Esophagus muscularis mucosa (tissue), 3 donors: ENCODE results near the gene MEIS2.

Source experiments
- POLR2A ChIP-seq: fragments of 450-650 bp; IDR thresholded peaks from one replicate; pipeline ENCODE4 v1.6.1; 2017; ENCODE audit warnings: antibody characterized with exemption, moderate library complexity, mild to moderate bottlenecking, low read depth
- TF ChIP-seq, protein P1 (sequence below), 3 experiments: fragments of 200-600 bp in 2 of 3; fragments of 450-650 bp in 1 of 3; sonication (generic) in 2 of 3; IDR thresholded peaks; one replicate each; pipeline ENCODE4 v1.5.1; 2017 to 2019; ENCODE audit warnings: antibody characterized with exemption in 3 of 3, mild to moderate bottlenecking in 2 of 3, moderate library complexity in 1 of 3

DNA sequence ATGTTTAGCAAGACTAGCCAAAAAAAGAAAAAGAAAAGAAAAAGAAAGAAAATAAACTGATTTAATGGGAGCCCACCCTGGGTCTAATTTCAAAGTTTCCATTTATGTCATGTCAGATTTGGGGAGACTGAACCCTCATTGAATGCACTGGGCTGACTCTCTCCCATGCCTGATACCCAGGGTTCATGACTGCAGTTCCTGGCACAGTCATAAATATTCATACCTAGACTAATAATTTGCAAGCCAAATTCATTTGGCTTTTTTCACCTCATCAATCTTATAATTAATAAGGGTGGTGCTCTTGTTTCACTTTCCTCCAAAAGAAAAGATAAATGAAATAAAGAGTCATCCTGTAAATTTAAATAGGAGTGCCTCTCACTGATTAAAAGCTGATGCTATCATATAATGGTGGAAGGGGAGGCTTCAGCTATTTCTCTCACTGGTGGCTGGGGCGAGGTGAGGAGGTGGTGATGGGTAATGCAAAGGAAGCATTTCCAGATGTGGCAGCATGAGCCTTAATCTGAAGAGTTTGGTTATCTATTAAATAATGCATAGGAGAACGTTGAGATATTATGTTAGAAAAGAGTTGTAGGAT, 224.5 kb downstream of the MEIS2 start:
- TF ChIP-seq, protein P1, sequence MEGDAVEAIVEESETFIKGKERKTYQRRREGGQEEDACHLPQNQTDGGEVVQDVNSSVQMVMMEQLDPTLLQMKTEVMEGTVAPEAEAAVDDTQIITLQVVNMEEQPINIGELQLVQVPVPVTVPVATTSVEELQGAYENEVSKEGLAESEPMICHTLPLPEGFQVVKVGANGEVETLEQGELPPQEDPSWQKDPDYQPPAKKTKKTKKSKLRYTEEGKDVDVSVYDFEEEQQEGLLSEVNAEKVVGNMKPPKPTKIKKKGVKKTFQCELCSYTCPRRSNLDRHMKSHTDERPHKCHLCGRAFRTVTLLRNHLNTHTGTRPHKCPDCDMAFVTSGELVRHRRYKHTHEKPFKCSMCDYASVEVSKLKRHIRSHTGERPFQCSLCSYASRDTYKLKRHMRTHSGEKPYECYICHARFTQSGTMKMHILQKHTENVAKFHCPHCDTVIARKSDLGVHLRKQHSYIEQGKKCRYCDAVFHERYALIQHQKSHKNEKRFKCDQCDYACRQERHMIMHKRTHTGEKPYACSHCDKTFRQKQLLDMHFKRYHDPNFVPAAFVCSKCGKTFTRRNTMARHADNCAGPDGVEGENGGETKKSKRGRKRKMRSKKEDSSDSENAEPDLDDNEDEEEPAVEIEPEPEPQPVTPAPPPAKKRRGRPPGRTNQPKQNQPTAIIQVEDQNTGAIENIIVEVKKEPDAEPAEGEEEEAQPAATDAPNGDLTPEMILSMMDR (IDR thresholded peaks at IDR 0.05): no peak
- no peak for TF ChIP-seq POLR2A
